ENCODE measurements around the gene AKAP8. TPM values are rescaled to one million over a fixed set of nuclear protein-coding genes. Genes with fewer than 3 reads are reported as not detected.

The AKAP8 gene
- polyA plus RNA-seq, 1 experiment, result 12.4 TPM

- Histone ChIP-seq H3K27ac (ENCODE audit: low read depth, low read length) (no peak overlapping the region), H3K9me3 (ENCODE audit: control insufficient read depth, insufficient read depth, low read length) (no peaks in the 10 kb centered on the region), H3K4me3 (ENCODE audit: low read depth, low read length) (no peak overlapping the region), H3K27me3 (ENCODE audit: control insufficient read depth, insufficient read depth, low read length) (no peaks in the 10 kb centered on the region)
- TF ChIP-seq, protein P1, sequence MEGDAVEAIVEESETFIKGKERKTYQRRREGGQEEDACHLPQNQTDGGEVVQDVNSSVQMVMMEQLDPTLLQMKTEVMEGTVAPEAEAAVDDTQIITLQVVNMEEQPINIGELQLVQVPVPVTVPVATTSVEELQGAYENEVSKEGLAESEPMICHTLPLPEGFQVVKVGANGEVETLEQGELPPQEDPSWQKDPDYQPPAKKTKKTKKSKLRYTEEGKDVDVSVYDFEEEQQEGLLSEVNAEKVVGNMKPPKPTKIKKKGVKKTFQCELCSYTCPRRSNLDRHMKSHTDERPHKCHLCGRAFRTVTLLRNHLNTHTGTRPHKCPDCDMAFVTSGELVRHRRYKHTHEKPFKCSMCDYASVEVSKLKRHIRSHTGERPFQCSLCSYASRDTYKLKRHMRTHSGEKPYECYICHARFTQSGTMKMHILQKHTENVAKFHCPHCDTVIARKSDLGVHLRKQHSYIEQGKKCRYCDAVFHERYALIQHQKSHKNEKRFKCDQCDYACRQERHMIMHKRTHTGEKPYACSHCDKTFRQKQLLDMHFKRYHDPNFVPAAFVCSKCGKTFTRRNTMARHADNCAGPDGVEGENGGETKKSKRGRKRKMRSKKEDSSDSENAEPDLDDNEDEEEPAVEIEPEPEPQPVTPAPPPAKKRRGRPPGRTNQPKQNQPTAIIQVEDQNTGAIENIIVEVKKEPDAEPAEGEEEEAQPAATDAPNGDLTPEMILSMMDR (IDR thresholded peaks at IDR 0.05; ENCODE audit: low read depth, low read length), result no peak
- CTCF ChIA-PET, result no interaction called here
- POLR2A ChIA-PET, result no interaction called here
- no peak for DNase-seq (ENCODE audit: low read depth, low spot score)
Measured at GRCh38 chr19:15390814-15391213, 11.2 kb upstream of the AKAP8 start.

GRCh38 chr19:15381864-15382263, 2.3 kb upstream of the AKAP8 start:
- TF ChIP-seq, protein P1 (IDR thresholded peaks at IDR 0.05; ENCODE audit: low read depth, low read length), result no peak
- Histone ChIP-seq H3K27me3 (ENCODE audit: control insufficient read depth, insufficient read depth, low read length) (no peaks in the 10 kb centered on the region), H3K27ac (ENCODE audit: low read depth, low read length) (no peak overlapping the region), H3K4me3 (ENCODE audit: low read depth, low read length) (no peak overlapping the region), H3K9me3 (ENCODE audit: control insufficient read depth, insufficient read depth, low read length) (no peaks in the 10 kb centered on the region)
- DNase-seq (ENCODE audit: low read depth, low spot score), result no peak
- ChIA-PET POLR2A (interaction anchor here (0.7 kb wide), 1 partner anchor 31 kb away, joined by 5 read pairs; no protein-coding TSS in a partner anchor), CTCF (no interaction called here)

- Histone ChIP-seq H3K9me3 (ENCODE audit: control insufficient read depth, insufficient read depth, low read length) (no peaks in the 10 kb centered on the region), H3K4me3 (ENCODE audit: low read depth, low read length) (no peak overlapping the region), H3K27me3 (ENCODE audit: control insufficient read depth, insufficient read depth, low read length) (no peaks in the 10 kb centered on the region), H3K27ac (ENCODE audit: low read depth, low read length) (peak overlapping the region; percentile 21)
- DNase-seq (ENCODE audit: low read depth, low spot score), result no peak
- ChIA-PET CTCF (no interaction called here), POLR2A (no interaction called here)
- TF ChIP-seq, protein P1 (IDR thresholded peaks at IDR 0.05; ENCODE audit: low read depth, low read length), result no peak
Measured at GRCh38 chr19:15381429-15381828, 1.8 kb upstream of the AKAP8 start.

GRCh38 chr19:15379999-15380647, 536 bp upstream of the AKAP8 start:
- no peaks in the 10 kb centered on the region for H3K9me3 ChIP-seq (ENCODE audit: control insufficient read depth, insufficient read depth, low read length)
- H3K27ac ChIP-seq (ENCODE audit: low read depth, low read length), result peak overlapping the region; percentile 47
- no peaks in the 10 kb centered on the region for H3K27me3 ChIP-seq (ENCODE audit: control insufficient read depth, insufficient read depth, low read length)
- DNase-seq (ENCODE audit: low read depth, low spot score), result no peak
- ChIA-PET POLR2A (interaction anchor here (0.6 to 3.0 kb wide), 8 partner anchors 14 to 244 kb away, joined by 3 to 25 read pairs (median 6); partner anchors contain the start of genes AKAP8L and BRD4), CTCF (interaction anchor here (0.6 to 1.1 kb wide), 6 partner anchors 12 to 288 kb away, joined by 3 to 7 read pairs (median 3); no protein-coding TSS in a partner anchor)
- TF ChIP-seq, protein P1 (IDR thresholded peaks at IDR 0.05; ENCODE audit: low read depth, low read length), result no peak
- peak overlapping the region; percentile 67 for H3K4me3 ChIP-seq (ENCODE audit: low read depth, low read length)

DNA sequence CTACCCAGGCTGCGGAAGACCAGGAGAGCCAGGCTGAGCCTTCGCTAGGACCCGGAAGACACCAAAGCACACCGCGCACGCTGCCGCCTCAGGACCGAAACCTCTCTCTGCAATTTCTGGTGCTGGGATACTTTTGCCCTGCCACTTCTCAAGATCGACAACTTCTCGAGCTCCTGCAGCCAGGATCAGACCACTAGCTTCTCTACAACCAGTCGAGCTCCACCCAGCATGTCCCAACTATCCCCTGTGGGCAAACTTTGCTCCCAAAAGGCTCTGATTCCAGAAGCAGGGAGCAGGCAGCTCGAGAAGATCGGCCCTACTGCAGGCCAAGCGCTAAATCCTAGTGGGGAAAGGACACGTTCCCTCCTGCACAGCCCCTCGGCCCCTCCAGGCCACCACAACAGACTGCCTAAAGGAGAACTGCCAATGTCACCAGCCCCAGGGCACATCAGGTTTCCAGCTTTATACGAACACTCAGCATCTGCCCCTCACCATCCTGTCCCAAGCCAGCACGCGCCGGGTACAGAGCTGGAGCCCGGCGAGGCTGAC, 979 bp downstream of the AKAP8 start:
- TF ChIP-seq, protein P1 (IDR thresholded peaks at IDR 0.05; ENCODE audit: low read depth, low read length), result no peak
- POLR2A ChIA-PET, result interaction anchor here (0.6 to 3.0 kb wide), 15 partner anchors 8 to 242 kb away, joined by 3 to 25 read pairs (median 3); partner anchors contain the start of genes AKAP8L and BRD4
- Histone ChIP-seq H3K4me3 (ENCODE audit: low read depth, low read length) (peak overlapping the region; percentile 99), H3K27me3 (ENCODE audit: control insufficient read depth, insufficient read depth, low read length) (no peaks in the 10 kb centered on the region), H3K9me3 (ENCODE audit: control insufficient read depth, insufficient read depth, low read length) (no peaks in the 10 kb centered on the region; the same call in 1 of the 2 replicates), H3K27ac (ENCODE audit: low read depth, low read length) (peak overlapping the region; percentile 91)
- CTCF ChIA-PET, result interaction anchor here (0.6 to 1.7 kb wide), 4 partner anchors 40 to 287 kb away, joined by 3 to 5 read pairs (median 4); partner anchors contain the start of gene AKAP8L
- DNase-seq (ENCODE audit: low read depth, low spot score), result no peak

Data from AG04450 (cell line).